HG02571 (cell line): ENCODE measurements around the gene OR2AT4.
"Not testable (repeated sequence)": the region's sequence is repeated elsewhere in the genome, so short reads cannot be mapped to it uniquely, and the experiment has no call there.

ENCODE experiments used
- ATAC-seq: cut with Tn5 transposase; IDR thresholded peaks from one replicate; pipeline ENCODE4 v1.9.1; 2021; ENCODE audit warnings: mild to moderate bottlenecking, moderate library complexity; ENCODE audit not compliant: unreplicated experiment

Gene OR2AT4

DNA sequence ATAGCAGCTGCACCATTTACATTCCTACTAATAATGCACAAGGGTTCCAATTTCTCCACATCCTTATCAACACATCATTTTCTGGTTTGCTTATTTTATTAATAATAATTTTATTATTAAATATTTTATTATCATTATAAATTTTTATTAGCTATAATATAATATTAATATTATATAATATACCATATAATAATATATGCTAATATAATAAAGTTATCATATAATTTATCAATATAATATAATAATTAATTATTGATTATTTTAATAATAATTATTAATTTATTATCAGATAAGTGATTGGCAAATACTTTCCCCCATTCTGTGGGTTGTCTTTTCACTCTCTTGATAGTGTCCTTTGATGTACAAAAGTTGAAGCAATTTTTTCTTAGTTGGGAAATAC is 27.7 kb downstream of the OR2AT4 start:
- no peak for ATAC-seq

DNA sequence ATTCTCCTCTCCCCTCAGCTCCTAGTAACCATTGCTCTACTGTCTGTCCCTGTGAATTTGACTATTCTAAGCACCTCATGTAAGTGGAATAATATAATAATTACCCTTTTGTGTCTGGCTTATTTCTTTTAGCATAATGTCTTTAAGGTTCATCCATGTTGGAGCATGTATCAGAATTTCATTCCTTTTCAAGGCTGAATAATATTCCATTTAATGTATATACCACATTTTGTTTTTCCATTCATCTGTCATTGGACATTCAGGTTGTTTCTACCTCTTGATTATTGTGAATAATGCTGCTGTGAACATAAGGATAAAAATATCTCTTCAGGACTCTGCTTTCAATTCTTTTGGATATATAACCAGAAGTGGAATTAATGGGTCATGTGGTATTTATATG is 28.1 kb downstream of the OR2AT4 start:
- ATAC-seq = no peak

DNA sequence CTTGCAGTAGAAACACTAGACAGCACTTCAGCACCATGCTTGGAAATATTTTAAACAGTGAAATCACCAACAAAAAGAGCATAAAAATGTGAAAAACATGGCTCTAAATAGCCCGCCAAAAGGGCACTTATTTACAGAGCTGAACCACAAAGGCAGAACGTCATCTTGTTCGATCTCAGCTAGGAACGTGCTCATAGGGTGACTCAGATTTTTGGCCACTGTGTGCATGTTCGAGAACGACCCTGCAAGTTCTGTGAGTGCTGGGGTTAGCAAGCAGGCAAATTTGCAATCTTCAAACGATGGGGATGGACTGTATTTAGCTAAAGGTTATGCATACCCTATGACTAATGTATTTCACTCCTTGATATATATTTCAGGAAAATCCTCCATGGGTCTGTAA is 30.6 kb downstream of the OR2AT4 start:
- no peak for ATAC-seq

DNA sequence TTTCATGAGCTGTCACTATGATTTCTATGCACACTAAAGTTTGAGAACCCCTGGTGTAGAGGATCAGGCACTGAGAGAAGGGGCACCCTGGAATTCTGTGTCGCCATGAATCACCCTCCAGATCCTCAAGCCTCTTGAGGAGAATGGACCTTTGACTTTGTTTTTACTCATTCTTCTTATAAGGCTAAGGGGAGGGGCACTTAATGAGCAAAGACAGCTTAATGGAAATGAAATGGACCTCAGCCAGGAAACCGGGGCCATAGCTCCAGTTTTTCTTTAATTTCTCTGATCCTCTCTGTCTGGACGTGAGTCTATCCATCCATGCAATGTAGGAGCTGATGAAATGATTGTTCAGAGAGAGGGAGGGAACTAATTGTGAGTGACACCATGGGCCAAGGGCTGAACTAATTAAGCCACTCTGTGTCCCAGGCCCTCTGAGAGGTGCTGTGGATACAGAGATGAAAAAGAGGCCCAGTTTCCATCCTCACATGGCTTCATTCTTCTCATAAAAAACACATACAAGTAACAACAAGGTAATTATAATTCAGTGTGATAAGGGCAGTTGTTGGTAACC is 32.8 kb downstream of the OR2AT4 start:
- ATAC-seq = no peak

DNA sequence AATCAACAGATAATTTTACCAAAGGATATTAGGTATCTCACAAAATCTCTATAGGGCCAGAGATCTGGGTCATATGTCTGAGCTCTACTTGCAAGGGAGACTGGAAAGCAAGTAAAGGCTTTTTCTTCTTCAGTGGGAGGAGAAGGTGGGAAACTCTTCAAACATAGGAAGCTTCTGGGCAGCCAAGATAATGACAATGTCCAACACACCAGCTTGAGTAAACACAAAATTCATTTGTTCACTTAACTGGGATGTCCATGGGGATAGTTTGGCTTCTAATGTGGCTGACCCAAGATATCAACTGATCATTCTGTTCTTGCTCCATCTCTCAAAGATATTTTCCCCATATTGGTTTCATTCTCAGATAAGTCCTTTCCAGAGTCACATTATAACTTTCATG is 37.4 kb downstream of the OR2AT4 start:
- no peak for ATAC-seq

DNA sequence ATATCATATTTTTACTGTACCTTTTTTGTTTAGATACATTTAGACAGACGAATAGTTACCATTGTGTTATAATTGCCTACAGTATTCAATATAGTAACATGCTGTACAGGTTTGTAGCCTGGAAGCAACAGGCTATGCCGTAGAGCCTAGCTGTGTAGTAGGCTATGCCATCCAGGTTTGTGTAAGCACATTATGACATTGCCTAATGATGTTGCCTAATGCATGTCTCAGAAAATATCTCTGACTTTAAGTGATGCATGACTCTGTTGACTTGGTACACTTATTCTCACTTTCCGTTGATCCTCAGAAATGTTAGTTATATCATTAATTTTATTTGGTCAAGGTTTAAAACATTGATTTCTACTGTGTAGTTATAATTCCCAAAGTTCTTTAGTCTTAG is 39.9 kb downstream of the OR2AT4 start:
- ATAC-seq = no peak

DNA sequence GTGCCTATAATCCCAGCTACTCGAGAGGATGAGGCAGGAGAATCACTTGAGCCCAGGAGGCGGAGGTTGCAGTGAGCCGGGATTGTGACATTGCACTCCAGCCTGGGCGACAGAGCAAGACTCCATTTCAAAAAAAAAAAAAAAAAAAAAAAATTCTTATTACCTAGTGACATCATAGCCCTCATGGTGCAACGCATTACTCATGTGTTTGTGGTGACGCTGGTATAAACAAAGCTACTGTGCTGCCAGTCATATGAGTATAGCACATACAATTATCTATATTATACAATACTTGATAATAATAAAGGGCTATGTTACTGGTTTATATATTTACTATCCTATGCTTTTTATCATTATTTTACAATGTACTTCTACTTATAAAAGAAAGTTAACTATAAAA is 41.2 kb downstream of the OR2AT4 start:
- ATAC-seq = no peak

DNA sequence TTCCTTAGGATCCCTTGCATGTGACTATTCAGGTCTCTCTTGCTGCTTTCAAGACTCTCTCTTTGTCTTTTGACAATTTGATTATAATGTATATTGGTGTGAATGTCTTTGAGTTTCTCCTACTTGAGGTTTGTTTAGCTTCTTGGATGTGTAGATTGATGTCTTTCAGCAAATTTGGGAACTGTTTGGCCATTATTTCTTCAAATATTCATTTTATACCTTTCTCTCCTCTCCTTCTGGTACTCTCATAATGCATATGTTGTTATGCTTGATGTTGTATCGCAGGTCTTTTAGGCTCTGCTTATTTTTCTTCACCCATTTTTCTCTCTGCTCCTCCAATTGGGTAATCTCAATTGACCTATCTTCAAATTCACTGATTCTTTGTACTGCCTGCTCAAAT is 44.2 kb downstream of the OR2AT4 start:
- ATAC-seq = no peak

DNA sequence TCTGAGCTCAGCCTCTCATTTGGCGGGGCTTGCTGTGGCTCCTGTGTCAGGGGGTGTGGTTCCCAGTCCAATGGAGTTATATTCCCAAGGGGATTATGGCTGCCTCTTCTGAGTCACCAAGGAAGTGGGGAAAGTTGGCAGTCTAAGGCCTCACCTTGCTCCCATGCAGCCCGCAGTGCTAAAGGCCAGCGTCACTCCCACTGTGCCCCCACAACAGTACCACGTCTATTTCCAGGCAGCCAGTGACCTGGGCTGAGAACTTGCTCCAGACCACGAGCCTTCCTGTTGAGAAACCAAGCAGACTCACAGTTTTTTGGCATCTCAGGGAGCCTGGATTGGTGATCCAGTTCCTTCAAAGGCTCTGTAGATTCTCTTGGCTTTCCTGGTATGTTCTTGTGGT is 45.6 kb downstream of the OR2AT4 start:
- ATAC-seq = no peak

DNA sequence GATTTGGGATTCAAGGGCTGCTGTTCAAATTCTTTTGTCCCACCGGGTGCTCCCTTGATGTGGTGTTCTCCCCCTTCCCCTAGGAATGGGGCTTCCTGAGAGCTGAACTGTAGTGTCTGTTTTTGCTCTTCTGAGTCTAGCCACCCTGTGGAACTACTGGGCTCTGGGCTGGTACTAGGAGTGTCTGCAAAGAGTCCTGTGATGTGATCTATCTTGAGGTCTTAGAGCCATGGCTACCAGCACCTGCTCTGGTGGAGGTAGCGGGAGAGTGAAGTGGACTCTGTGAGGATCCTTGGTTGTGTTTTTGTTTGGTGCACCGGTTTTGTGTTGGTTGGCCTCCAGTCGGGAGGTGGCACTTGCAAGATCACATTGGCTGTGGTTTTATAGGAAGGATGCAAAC is 46.2 kb downstream of the OR2AT4 start:
- ATAC-seq = no peak

DNA sequence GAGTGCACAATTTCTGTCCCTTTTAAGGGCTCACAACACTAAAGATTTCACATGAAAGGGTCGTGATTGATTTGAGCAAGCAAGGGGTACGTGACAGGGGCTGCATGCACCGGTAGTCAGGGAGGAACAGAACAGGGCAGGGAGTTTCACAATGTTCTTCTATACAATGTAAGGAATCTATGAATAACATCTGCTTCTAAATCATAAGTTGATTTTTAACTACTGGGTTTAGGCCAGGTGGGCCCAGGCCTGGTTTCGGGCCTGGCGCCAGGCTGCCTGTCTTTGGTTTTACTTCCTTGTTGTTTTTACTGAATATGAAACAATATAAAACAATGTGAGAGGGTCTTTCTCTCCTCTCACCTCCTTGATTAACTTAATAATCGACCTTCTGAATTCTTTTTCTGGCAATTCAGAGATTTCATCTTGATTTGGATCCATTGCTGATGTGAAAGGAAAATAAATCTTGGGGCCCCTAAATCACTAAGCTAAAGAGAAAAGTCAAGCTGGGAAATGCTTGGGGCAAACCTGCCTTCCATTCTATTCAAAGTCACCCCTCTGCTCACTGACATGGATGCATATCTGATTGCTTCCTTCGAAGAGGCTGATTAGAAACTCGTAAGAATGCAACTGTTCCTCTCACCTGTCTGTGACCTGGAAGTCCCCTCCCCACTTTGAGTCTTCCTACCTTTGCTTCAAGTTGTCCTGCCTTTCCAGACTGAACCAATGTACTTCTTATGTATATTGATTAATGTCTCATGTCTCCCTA is 47.0 kb downstream of the OR2AT4 start:
- not testable (repeated sequence) for ATAC-seq

DNA sequence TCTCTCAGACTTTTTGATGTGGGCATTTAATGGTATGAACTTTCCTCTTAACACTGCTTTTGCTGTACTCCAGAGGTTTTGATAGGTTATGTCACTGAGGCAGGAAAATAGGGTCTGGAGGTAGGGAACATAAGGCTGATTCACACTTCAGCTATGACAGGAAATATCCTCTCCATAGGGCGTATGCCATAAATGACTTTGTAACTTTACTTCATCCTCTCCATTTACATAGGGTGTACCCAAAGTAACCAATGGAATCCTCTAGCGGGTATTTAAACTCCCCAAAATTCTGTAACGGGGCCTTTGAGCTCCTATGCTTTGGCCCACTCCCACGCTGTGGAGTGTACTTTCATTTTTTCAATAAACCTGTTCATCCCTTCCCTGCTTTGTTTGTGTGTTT is 49.5 kb downstream of the OR2AT4 start:
- no peak for ATAC-seq

DNA sequence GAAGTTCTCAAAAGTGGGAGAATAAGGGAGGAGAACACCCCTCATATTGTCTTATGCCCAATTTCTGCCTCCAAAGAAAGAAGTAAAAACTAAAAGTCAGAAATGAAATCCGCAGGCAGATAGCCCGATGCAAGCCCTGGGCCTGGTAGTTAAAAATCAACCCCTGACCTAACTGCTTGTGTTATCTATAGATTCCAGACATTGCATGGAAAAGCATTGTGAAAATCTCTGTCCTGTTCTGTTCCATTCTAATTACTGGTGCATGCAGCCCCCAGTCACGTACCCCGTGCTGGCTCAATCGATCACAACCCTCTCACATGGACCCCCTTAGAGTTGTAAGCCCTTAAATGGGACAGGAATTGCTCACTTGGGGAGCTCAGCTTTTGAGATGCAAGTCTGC is 50.0 kb downstream of the OR2AT4 start:
- not testable (repeated sequence) for ATAC-seq

DNA sequence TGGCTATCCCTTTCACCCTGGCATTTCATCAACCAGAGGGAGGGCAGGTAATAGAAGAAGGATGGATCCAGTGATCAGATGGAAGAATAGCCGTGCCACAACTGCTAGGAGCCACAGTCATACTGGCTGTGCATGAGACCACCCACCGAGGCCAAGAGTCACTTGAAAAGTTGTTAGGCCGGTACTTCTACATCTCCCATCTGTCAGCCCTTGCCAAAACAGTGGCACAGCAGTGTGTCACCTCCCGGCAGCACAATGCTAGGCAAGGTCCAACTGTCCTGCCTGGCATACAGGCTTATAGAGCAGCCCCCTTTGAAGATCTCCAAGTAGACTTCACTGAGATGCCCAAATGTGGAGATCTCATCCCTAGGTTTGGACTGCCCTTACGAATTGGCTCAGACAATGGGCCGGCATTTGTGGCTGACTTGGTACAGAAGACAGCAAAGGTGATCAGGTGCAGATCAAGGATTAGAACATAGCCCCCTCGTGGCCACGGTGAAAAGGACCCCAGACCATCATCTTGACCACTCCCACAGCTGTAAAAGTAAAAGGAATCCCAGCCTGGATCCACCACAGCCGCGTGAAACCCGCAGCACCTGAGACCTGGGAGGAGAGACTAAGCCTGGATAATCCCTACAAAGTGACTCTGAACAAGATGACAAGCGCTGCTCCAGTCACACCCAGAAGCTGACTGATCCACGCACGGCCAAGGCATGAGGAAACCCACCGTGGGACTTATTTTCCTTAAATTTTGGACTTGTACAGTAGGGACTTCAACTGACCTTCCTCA is 52.1 kb downstream of the OR2AT4 start:
- ATAC-seq = not testable (repeated sequence)

DNA sequence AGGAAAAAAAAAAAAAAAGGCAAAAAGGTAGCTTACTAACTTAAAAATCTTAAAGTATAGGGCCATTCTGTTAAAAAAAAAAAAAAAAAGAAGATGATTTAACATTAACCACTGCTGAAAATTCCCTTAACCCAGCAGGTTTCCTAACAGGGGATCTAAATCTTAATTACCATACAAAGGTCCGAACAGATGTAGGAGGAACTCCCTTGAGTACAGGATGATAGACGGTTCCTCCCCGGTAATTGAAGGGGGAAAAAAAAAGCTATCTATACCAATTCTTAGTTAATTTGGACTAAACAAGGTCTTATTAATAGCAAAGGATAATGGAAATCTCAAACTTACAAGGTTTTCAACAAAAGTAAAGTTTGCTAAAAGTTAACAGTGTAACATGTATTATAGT is 54.9 kb downstream of the OR2AT4 start:
- ATAC-seq = not testable (repeated sequence)

DNA sequence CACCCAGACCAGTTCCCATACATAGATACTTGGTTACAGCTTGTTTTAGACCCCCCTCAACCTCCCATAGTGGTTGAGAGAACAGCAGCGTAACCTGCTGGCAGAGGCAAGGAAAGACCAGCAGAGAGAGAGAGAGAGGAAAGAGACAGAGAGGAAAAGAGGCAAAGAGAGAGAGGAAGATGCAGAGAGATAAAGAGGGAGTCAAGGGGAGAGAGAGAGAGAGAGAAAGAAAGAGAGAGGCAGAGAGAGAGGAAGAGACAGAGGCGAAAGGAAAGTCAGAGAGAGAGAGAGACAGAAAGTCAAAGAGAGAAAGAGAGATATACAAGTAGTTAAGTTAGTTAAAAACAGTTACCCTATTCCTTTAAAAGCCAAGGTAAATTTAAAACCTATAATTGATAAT is 55.4 kb downstream of the OR2AT4 start:
- no peak for ATAC-seq

DNA sequence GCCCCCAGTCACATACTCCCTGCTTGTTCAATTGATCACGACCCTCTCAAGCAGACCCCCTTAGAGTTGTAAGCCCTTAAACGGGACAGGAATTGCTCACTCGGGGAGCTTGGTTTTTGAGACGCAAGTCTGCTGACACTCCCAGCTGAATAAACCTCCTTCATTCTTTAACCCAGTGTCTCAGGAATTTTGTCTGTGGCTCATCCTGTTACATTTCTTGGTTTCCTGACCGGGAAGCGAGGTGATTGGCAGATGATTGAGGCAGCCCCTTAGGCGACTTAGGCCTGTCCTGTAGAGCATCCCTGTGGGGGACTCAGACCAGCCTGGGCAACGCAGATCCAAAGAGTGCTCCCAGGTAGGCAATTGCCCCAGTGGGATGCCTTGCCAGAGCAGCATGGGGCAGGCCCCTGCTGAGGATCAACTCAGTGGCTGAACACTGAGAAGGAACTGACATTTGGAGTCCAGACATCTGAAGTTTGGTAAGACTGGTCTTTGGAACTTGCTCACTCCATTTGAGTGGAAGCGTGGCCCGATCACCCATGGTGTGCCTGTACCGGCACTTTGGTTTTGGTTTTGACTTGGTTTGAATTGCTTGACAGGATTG is 56.4 kb downstream of the OR2AT4 start:
- ATAC-seq = no peak

DNA sequence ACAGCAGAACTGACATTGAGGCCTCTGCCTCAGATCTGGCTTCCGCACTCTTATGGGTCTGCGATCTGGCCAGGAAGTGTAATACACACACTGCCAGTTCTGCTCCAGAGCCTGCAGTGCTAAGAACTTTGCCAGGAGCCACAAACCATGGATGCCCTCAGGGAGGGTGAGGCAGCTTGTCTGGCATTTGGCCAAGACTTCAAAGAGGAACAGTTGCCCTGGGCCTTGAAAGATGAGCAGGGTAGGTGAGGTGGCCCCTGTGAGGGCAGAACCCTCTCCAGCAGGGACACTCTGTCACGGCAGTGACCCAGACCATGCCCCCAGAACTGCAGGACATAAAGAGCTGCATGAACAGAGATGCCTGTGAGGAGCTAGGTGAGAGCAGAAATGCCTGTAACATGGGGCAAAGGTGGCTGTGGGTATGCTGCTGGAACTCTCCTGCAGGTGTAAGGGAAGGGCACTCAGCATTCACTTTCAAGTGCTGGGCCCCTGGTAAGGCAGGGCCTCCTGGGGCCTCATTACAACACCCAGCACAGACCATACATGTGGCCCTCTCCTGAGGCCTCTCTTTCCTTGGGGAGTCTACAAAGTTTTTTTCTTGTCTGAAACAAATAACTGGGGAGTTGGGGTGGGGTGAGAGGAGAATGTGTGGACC is 60.6 kb downstream of the OR2AT4 start:
- ATAC-seq = no peak

DNA sequence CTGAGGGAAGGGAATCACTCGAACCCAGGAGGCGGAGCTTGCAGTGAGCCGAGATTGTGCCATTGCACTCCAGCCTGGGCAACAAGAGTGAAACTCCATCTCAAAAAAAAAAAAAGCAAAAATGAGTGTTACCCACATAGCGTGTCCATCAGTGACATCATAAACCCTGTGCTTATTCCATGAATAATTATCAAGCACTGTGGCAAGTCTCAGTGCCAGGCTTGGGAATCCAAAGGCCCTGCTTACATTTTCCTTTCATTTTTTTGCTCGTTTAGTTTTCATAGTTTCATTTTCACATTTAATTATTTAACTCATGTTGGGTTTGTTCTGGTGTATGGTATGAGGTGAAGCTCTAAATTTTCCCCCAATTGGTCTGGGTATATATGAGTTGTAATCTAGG is 61.4 kb downstream of the OR2AT4 start:
- no peak for ATAC-seq

DNA sequence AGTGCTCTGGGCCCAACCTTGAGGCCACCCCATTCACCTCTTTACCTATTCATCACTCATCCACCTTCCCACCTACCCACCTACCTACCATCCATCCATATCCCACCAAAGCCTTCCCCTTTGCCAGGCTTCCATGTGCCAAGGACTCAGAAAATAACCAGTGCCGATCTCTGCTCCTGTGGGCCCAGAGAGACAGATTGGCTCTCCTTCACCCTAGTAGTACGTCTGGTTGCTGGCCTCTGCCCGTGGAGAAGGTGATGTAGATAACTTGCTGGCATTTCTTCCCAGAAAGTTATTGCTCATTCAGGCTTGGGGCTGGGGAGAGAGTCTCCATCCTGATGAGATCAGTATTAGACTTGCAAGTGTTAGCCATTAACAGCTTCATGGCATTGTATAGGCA is 62.8 kb downstream of the OR2AT4 start:
- ATAC-seq = no peak

DNA sequence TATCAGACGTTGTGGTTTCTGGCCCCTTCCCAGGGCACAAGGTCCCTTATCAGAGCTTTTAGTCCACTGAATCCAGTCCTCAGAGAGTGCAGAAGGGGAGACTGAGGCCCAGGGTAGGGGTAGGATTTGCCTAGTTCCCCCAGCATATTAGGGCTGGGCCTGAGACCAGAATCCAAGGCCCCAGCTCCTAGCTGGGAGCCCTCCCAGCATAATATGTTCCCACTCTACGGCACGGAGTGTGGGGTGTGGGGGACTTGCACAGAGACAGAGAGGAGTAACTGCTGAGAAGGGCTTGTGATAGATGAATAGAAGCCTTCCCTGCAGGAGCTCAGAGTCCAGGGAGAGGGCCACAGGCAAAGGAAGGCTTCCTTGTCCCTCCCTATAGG is 64.1 kb downstream of the OR2AT4 start:
- ATAC-seq = no peak
